OCI-LY1 (cell line): ENCODE results near the gene PARD3B.

Source experiments
- H2AFZ ChIP-seq: fragments of 200-600 bp; sonication (generic), shearing (Covaris generic); 2 replicates; pipeline ENCODE4 v1.6.0; 2014; ENCODE audit warnings: antibody characterized with exemption, mild to moderate bottlenecking, low read length
- H3F3A ChIP-seq: fragments of 200-600 bp; sonication (generic), shearing (Covaris generic); 2 replicates; pipeline ENCODE4 v1.6.0; 2014; ENCODE audit warnings: mild to moderate bottlenecking, antibody characterized with exemption, low read length, moderate library complexity; ENCODE audit not compliant: insufficient read depth
- H3K27ac ChIP-seq: fragments of 200-600 bp; sonication (generic); 2 replicates; pipeline ENCODE4 v1.5.1; 2014; ENCODE audit warnings: low read length, mixed run types, mild to moderate bottlenecking, low read depth; ENCODE audit not compliant: poor library complexity, severe bottlenecking
- H3K27me3 ChIP-seq: fragments of 200-600 bp; sonication (generic); 2 replicates; pipeline ENCODE4 v1.6.0; 2014; ENCODE audit warnings: antibody characterized with exemption, mild to moderate bottlenecking, low read length, moderate library complexity; ENCODE audit not compliant: insufficient read depth
- H3K36me3 ChIP-seq: fragments of 200-600 bp; sonication (generic); 2 replicates; pipeline ENCODE4 v1.6.1; 2014; ENCODE audit warnings: mild to moderate bottlenecking, antibody characterized with exemption, low read length, moderate library complexity, mixed read lengths; ENCODE audit not compliant: insufficient read depth
- H3K4me1 ChIP-seq: fragments of 200-600 bp; sonication (generic); 2 replicates; pipeline ENCODE4 v1.5.1; 2014; ENCODE audit warnings: mild to moderate bottlenecking, low read length, moderate library complexity; ENCODE audit not compliant: insufficient read depth, severe bottlenecking
- H3K4me2 ChIP-seq: fragments of 200-600 bp; sonication (generic), shearing (Covaris generic); 2 replicates; pipeline ENCODE4 v1.6.1; 2014; ENCODE audit warnings: low read length
- H3K4me3 ChIP-seq: fragments of 200-600 bp; sonication (generic); 2 replicates; pipeline ENCODE4 v1.5.1; 2014; ENCODE audit warnings: low read length, low read depth, mild to moderate bottlenecking, mixed read lengths; ENCODE audit not compliant: poor library complexity, severe bottlenecking
- H3K79me2 ChIP-seq: fragments of 200-600 bp; shearing (Covaris generic); 2 replicates; pipeline ENCODE4 v1.6.1; 2016; ENCODE audit warnings: mixed run types, low read length, mixed read lengths; ENCODE audit not compliant: insufficient read depth
- H3K9ac ChIP-seq: fragments of 200-600 bp; sonication (generic), shearing (Covaris generic); 2 replicates; pipeline ENCODE4 v1.6.1; 2014; ENCODE audit warnings: mild to moderate bottlenecking, low read length, mixed read lengths
- H3K9me2 ChIP-seq: fragments of 200-600 bp; sonication (generic), shearing (Covaris generic); 2 replicates; pipeline ENCODE4 v1.6.1; 2014; ENCODE audit warnings: low read depth, mild to moderate bottlenecking, low read length, mixed read lengths
- H3K9me3 ChIP-seq: fragments of 200-600 bp; shearing (Covaris generic); 2 replicates; pipeline ENCODE4 v1.6.1; 2014; ENCODE audit warnings: low read length, mixed read lengths
- H4K20me1 ChIP-seq: fragments of 200-600 bp; sonication (generic), shearing (Covaris generic); 2 replicates; pipeline ENCODE4 v1.6.0; 2016; ENCODE audit warnings: mild to moderate bottlenecking, low read length; ENCODE audit not compliant: insufficient read depth
- CTCF ChIP-seq: fragments of 200-600 bp; sonication (generic), shearing (Covaris generic); IDR thresholded peaks from 2 replicates; pipeline ENCODE4 v1.5.1; 2017; ENCODE audit warnings: mild to moderate bottlenecking, antibody characterized with exemption, low read length, moderate library complexity, mixed read lengths
- EZH2 ChIP-seq: fragments of 200-600 bp; sonication (generic), shearing (Covaris generic); IDR thresholded peaks from 2 replicates; pipeline ENCODE4 v1.8.0; 2017; ENCODE audit warnings: borderline replicate concordance, mixed run types, mild to moderate bottlenecking, antibody characterized with exemption, low read length, moderate library complexity, mixed read lengths

Gene PARD3B

DNA sequence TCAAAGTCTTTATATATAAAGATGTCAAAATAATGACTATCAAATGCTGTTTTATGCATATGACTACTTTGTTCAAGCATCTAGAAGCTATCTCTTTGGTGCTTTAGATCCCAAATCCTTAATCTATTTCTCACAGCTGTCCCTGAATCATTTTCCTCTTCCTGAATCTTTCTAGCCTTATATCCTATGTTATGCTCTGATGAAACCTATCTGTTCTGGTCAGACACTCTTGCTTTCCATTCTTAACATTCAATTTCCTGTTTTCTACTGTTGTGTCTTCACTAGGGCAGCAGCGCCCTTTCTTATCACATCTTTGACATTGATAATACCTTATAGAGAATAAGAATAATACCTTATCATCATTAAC lies 6.3 kb upstream of the PARD3B start:
- H3K4me3 ChIP-seq: no peak overlapping the region
- no peak overlapping the region for H3K27ac ChIP-seq

DNA sequence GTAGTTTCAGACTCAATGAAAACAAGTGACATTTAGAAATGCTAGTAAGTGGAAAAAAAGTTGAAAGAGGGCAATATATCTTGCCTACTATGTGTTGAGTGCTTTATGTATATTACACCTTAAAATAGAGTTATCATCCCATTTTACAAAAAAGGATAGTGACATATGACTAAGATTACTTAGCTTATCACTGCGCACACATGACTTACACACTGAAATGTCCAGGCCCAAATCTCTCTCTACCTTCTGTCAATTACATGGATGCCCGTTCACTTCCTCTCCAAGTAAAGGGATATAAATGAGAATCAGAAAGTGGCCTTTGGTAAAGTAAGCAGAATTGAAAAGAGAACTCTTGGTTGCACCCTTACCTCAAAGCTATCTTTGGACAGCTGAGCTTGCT lies 3.6 kb upstream of the PARD3B start:
- H3K9me2 ChIP-seq: no peaks in the 10 kb centered on the region

More for the DNA sequence above, 6.3 kb upstream of the PARD3B start:
- Histone ChIP-seq H3K36me3 (no peaks in the 10 kb centered on the region), H3F3A (no peaks in the 10 kb centered on the region), H3K79me2 (no peaks in the 10 kb centered on the region), H3K9ac (no peak overlapping the region), H3K27me3 (no peaks in the 10 kb centered on the region), H3K9me3 (no peaks in the 10 kb centered on the region), H3K4me2 (no peak overlapping the region), H3K4me1 (no peaks in the 10 kb centered on the region), H4K20me1 (no peaks in the 10 kb centered on the region), H2AFZ (no peak overlapping the region), H3K9me2 (no peaks in the 10 kb centered on the region)
- TF ChIP-seq EZH2: no peak
- TF ChIP-seq CTCF: no peak

DNA sequence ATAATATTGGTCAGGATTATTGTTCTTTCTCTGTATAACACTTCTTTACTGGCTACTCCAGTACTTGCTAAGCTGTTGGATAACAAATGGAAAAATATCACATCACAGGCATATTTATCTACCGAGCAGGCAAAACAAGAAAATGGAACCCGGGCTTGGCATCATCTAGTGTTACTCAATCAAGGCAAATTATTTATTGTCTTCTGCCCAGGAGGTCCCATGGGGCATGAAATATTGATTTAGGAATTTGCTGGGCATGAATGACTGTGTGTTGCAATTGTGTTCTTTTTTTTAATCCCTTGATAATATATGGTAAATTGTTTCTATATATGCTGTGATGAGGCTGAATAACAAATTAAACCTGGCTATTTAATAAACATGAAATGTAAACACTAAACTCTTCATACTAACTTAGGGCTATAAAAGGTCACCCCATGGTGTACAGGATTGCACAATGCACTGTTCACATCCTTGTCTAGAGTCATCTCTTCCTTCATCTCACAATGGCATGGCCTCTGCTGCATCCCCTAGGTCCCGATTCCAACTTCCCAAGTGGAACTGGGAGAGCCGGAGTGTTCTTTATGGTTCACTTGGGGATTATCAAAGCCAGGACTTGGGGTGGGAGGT lies 2.2 kb upstream of the PARD3B start:
- Histone ChIP-seq H3K4me1 (no peaks in the 10 kb centered on the region), H3K9ac (no peak overlapping the region), H4K20me1 (no peaks in the 10 kb centered on the region), H3K36me3 (no peaks in the 10 kb centered on the region), H3K4me2 (no peak overlapping the region), H3K27ac (no peak overlapping the region), H3K27me3 (no peaks in the 10 kb centered on the region), H3F3A (no peaks in the 10 kb centered on the region), H3K79me2 (no peaks in the 10 kb centered on the region), H3K9me2 (no peaks in the 10 kb centered on the region), H3K9me3 (no peaks in the 10 kb centered on the region), H3K4me3 (no peak overlapping the region), H2AFZ (no peak overlapping the region)
- TF ChIP-seq CTCF (no peak), EZH2 (no peak)

More for the DNA sequence above, 3.6 kb upstream of the PARD3B start:
- Histone ChIP-seq H3K79me2 (no peaks in the 10 kb centered on the region), H3K4me1 (no peaks in the 10 kb centered on the region), H3K27ac (no peak overlapping the region), H2AFZ (no peak overlapping the region), H3K9me3 (no peaks in the 10 kb centered on the region), H3K27me3 (no peaks in the 10 kb centered on the region), H4K20me1 (no peaks in the 10 kb centered on the region), H3F3A (no peaks in the 10 kb centered on the region), H3K4me2 (no peak overlapping the region), H3K36me3 (no peaks in the 10 kb centered on the region), H3K4me3 (no peak overlapping the region), H3K9ac (no peak overlapping the region)
- TF ChIP-seq CTCF (no peak), EZH2 (no peak)
